Esophagus squamous epithelium (tissue), 5 donors: ENCODE data around the gene SPARC. TPM values are rescaled to one million over a fixed set of nuclear protein-coding genes. Genes with fewer than 3 reads are reported as not detected.

ENCODE experiments used
- DNase-seq: peaks from one replicate; lab custom pipeline; 2025; lab: John Stamatoyannopoulos, UW
- H3K27ac ChIP-seq, 4 donors: fragments of 200-600 bp; sonication (generic); one replicate each; pipeline ENCODE4 v1.5.1; 2016 to 2019; ENCODE audit warnings: mild to moderate bottlenecking in 1 of 4
- H3K27me3 ChIP-seq, 4 donors: fragments of 200-600 bp; sonication (generic); 1 replicate in 3 of 4; 2 replicates in 1 of 4; pipeline versions ENCODE4 v1.5.1 to v1.6.0; 2017 to 2021; ENCODE audit warnings: antibody characterized with exemption in 1 of 4
- H3K36me3 ChIP-seq, 3 donors: fragments of 200-600 bp; sonication (generic); one replicate each; pipeline ENCODE4 v1.5.1; 2016 to 2019
- H3K4me1 ChIP-seq, 3 donors: fragments of 200-600 bp; sonication (generic); one replicate each; pipeline ENCODE4 v1.5.1; 2017 to 2019
- H3K4me3 ChIP-seq, 4 donors: fragments of 200-600 bp; sonication (generic); 1 replicate in 3 of 4; 2 replicates in 1 of 4; pipeline ENCODE4 v1.5.1; 2016 to 2019; ENCODE audit warnings: mild to moderate bottlenecking in 2 of 4, moderate library complexity in 1 of 4
- H3K9me3 ChIP-seq, 3 donors: fragments of 200-600 bp; sonication (generic); one replicate each; pipeline ENCODE4 v1.5.1; 2016 to 2019
- CTCF ChIP-seq, 6 experiments: fragments of 450-650 bp in 4 of 6; fragments of 200-600 bp in 2 of 6; sonication (generic) in 2 of 6; IDR thresholded peaks; one replicate each; pipeline ENCODE4 v1.5.1; 2016 to 2019; ENCODE audit warnings: antibody characterized with exemption in 6 of 6, mild to moderate bottlenecking in 4 of 6, moderate library complexity in 4 of 6
- POLR2A ChIP-seq, 4 donors: fragments of 450-650 bp; IDR thresholded peaks; one replicate each; pipeline ENCODE4 v1.6.1; 2017; ENCODE audit warnings: antibody characterized with exemption in 4 of 4, mild to moderate bottlenecking in 4 of 4, moderate library complexity in 3 of 4
- WGBS, 2 donors: methylation state at CpG; one replicate each; pipeline ENCODE4 v1.1.5; 2018; 5-methylcytosine and 5-hydroxymethylcytosine counted together
- intact Hi-C: fragments of 100-400 bp; cut with DNase I; formaldehyde crosslinking; loops from one replicate; pipeline ENCODE4 v1.15.0; 2022
- small RNA-seq, 4 donors: library from RNA; depleted of rRNA; stranded (forward); fragments of <200 nt; gene quantifications; one replicate each; pipeline ENCODE3, GENCODE V24; 2016
- total RNA-seq, 4 donors: library from RNA; depleted of rRNA; stranded (reverse); fragments of >200 nt; gene quantifications; one replicate each; pipeline ENCODE4 v1.1.0, GENCODE V29; 2016
- donor health status: DM: yes; HTN: yes; CAD: no.

SPARC gene
- total RNA-seq, 4 donors from 2014 or later: 14.9 to 164 (median 61.9) TPM

DNA sequence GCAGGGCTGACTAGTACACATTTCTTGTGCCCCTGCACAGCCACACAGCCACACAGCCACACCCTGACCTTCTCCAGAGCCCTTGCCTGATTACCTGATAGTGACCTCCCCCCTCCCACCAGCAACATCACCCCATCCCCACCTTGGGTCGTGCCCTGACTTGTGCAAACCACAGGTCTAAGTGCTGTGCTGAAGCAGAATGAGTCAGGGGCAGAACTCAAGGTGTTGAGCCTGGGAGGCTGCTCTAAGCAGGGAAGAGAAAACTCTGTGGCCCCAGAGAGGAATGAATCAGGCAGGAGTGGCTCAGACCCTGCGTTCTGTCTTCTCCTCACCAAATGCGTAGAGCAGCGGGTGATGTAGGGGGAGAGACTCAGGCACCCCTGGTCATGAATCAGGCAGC lies 71.3 kb downstream of the SPARC start:
- peak overlapping the region; percentile 76 to 88 (median 82) for H3K27ac ChIP-seq
- peaks cover 0 to 4% (median 0%) of the 10 kb centered on the region in 4 donors for H3K27me3 ChIP-seq
- 33 to 60% methylated on average over 4 of the region's 4 CpGs for WGBS, 2 donors
- H3K4me1 ChIP-seq: peaks cover 27 to 77% (median 39%) of the 10 kb centered on the region in 3 donors
- intact Hi-C loops: no loop called here
- TF ChIP-seq CTCF (IDR thresholded peaks at IDR 0.05) (no peak), POLR2A (IDR thresholded peaks at IDR 0.05) (no peak)
- no peak for DNase-seq
- H3K9me3 ChIP-seq: no peaks in the 10 kb centered on the region
- no peak overlapping the region for H3K4me3 ChIP-seq
- H3K36me3 ChIP-seq: no peaks in the 10 kb centered on the region

- H3K27me3 ChIP-seq: no peaks in the 10 kb centered on the region
- H3K36me3 ChIP-seq: no peaks in the 10 kb centered on the region
- TF ChIP-seq POLR2A (IDR thresholded peaks at IDR 0.05) (no peak), CTCF (IDR thresholded peaks at IDR 0.05) (no peak)
- peaks cover 20 to 69% (median 34%) of the 10 kb centered on the region in 3 donors for H3K4me1 ChIP-seq
- H3K27ac ChIP-seq: peak overlapping the region; percentile 67 to 88 (median 82)
- WGBS, 2 donors: 52 to 61% methylated on average over 7 of the region's 7 CpGs
- no peak for DNase-seq
- intact Hi-C loops: no loop called here
- H3K4me3 ChIP-seq: no peak overlapping the region
- H3K9me3 ChIP-seq: no peaks in the 10 kb centered on the region
Measured at GRCh38 chr5:151614565-151614964, 72.2 kb downstream of the SPARC start.

GRCh38 chr5:151612689-151613427 lies 73.9 kb downstream of the SPARC start:
- peaks cover 11 to 52% (median 20%) of the 10 kb centered on the region in 3 donors for H3K4me1 ChIP-seq
- intact Hi-C loops: no loop called here
- DNase-seq: no peak
- H3K4me3 ChIP-seq: no peak overlapping the region
- TF ChIP-seq POLR2A (IDR thresholded peaks at IDR 0.05) (no peak), CTCF (IDR thresholded peaks at IDR 0.05) (no peak)
- no peaks in the 10 kb centered on the region for H3K27me3 ChIP-seq
- no peaks in the 10 kb centered on the region for H3K9me3 ChIP-seq
- WGBS, 2 donors: 20 to 27% methylated on average over 7 to 8 of the region's 8 CpGs
- H3K36me3 ChIP-seq: no peaks in the 10 kb centered on the region
- H3K27ac ChIP-seq: peak overlapping the region; percentile 65 to 88 (median 82)

GRCh38 chr5:151611127-151611775 lies 75.5 kb downstream of the SPARC start:
- 83 to 91% methylated on average over 8 of the region's 8 CpGs for WGBS, 2 donors

More at GRCh38 chr5:151611127-151611775, 75.5 kb downstream of the SPARC start:
- Histone ChIP-seq H3K27me3 (no peaks in the 10 kb centered on the region), H3K36me3 (no peaks in the 10 kb centered on the region), H3K9me3 (no peaks in the 10 kb centered on the region), H3K27ac (no peak overlapping the region), H3K4me3 (no peak overlapping the region), H3K4me1 (peaks cover 11 to 36% (median 14%) of the 10 kb centered on the region in 3 donors)
- intact Hi-C loops: no loop called here
- TF ChIP-seq CTCF (IDR thresholded peaks at IDR 0.05): no peak
- TF ChIP-seq POLR2A (IDR thresholded peaks at IDR 0.05): no peak
- DNase-seq: no peak

Small RNAs within 50 kb of the gene (small RNA-seq; reads per million reads assigned to genes)
- 0 to 0.14 (median 0) reads per million in 4 donors for gene RN7SKP232

Other genes starting within 250 kb of the SPARC start
- 1 to 10 TPM; 7.3 to 9.1 (median 8.3) TPM for gene SLC36A1, start 239.3 kb downstream of the SPARC start, total RNA-seq
- gene FAT2, start 95.6 kb downstream of the SPARC start, total RNA-seq: 100 to 1,000 TPM in 1 of 4 donors, 10 to 100 TPM in 3; 86.5 to 117 (median 99.0) TPM
- gene ATOX1, start 71.7 kb upstream of the SPARC start, total RNA-seq: 100 to 1,000 TPM in 1 of 4 donors, 10 to 100 TPM in 3; 56.0 to 109 (median 74.5) TPM
- 100 to 1,000 TPM in 3 of 4 donors, 10 to 100 TPM in 1; 99.8 to 119 (median 109) TPM for gene G3BP1, start 85.0 kb upstream of the SPARC start, total RNA-seq
- gene GLRA1, start 237.9 kb upstream of the SPARC start, total RNA-seq: not detected